ENCODE data around the gene PINK1.

GRCh38 chr1:20634594-20635084 is 1.4 kb downstream of the PINK1 start:
- TF ChIP-seq, protein P1, sequence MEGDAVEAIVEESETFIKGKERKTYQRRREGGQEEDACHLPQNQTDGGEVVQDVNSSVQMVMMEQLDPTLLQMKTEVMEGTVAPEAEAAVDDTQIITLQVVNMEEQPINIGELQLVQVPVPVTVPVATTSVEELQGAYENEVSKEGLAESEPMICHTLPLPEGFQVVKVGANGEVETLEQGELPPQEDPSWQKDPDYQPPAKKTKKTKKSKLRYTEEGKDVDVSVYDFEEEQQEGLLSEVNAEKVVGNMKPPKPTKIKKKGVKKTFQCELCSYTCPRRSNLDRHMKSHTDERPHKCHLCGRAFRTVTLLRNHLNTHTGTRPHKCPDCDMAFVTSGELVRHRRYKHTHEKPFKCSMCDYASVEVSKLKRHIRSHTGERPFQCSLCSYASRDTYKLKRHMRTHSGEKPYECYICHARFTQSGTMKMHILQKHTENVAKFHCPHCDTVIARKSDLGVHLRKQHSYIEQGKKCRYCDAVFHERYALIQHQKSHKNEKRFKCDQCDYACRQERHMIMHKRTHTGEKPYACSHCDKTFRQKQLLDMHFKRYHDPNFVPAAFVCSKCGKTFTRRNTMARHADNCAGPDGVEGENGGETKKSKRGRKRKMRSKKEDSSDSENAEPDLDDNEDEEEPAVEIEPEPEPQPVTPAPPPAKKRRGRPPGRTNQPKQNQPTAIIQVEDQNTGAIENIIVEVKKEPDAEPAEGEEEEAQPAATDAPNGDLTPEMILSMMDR (IDR thresholded peaks at IDR 0.05) = no peak
- no peak for TF ChIP-seq POLR2A (IDR thresholded peaks at IDR 0.05)
